Effector memory CD4-positive, alpha-beta T cell (primary cell): ENCODE measurements around the gene GNMT.

ENCODE experiments used
- DNase-seq, 3 donors: peaks; one replicate each; pipeline ENCODE4 v3.0.0-alpha.2; 2020
- H3K27ac ChIP-seq: 2 replicates; pipeline ENCODE4 v1.7.0; 2013; ENCODE audit warnings: mild to moderate bottlenecking, low read length, moderate library complexity; ENCODE audit not compliant: insufficient read depth, poor library complexity, severe bottlenecking
- H3K27me3 ChIP-seq: replicated peaks from 2 replicates; pipeline ENCODE4 v1.7.0; 2013; ENCODE audit warnings: mild to moderate bottlenecking, low read length; ENCODE audit not compliant: insufficient read depth, control insufficient read depth, poor library complexity, severe bottlenecking
- H3K36me3 ChIP-seq: 2 replicates; pipeline ENCODE4 v1.7.0; 2013; ENCODE audit warnings: mild to moderate bottlenecking, low read length, moderate library complexity; ENCODE audit not compliant: control insufficient read depth, insufficient read depth
- H3K4me1 ChIP-seq: 2 replicates; pipeline ENCODE4 v1.7.0; 2013; ENCODE audit warnings: low read length, mild to moderate bottlenecking; ENCODE audit not compliant: control insufficient read depth, insufficient read depth, poor library complexity, severe bottlenecking
- H3K4me3 ChIP-seq: 2 replicates; pipeline ENCODE4 v1.7.0; 2013; ENCODE audit warnings: low read length, low read depth, mild to moderate bottlenecking; ENCODE audit not compliant: insufficient read depth, poor library complexity, severe bottlenecking
- H3K9me3 ChIP-seq: 2 replicates; pipeline ENCODE4 v1.7.0; 2013; ENCODE audit warnings: mild to moderate bottlenecking, low read length, moderate library complexity; ENCODE audit not compliant: control insufficient read depth
- total RNA-seq, 3 donors: gene quantifications; one replicate each; lab custom pipeline; 2026; lab: John Stamatoyannopoulos, UW

The GNMT gene
- total RNA-seq, result 0.58 to 1.4 (median 0.70) reads per million in 3 donors

- peak within 1 kb of the TSS; percentile 58 for H3K4me3 ChIP-seq
- H3K27ac ChIP-seq, result peak within 1 kb of the TSS; percentile 32
- DNase-seq, result peak in 1 of 3 donors; percentile 22
- H3K36me3 ChIP-seq, result peaks cover 10% of the 10 kb centered on the region
- H3K4me1 ChIP-seq, result peaks cover 11% of the 10 kb centered on the region
- no peaks in the 10 kb centered on the region for H3K27me3 ChIP-seq
- no peaks in the 10 kb centered on the region for H3K9me3 ChIP-seq
Observed at GRCh38 chr6:42960243-42961019, at the start of gene GNMT. GNMT (plus strand) TSS chr6:42960754; CDS start chr6:42960768, 14 bp downstream.

DNA sequence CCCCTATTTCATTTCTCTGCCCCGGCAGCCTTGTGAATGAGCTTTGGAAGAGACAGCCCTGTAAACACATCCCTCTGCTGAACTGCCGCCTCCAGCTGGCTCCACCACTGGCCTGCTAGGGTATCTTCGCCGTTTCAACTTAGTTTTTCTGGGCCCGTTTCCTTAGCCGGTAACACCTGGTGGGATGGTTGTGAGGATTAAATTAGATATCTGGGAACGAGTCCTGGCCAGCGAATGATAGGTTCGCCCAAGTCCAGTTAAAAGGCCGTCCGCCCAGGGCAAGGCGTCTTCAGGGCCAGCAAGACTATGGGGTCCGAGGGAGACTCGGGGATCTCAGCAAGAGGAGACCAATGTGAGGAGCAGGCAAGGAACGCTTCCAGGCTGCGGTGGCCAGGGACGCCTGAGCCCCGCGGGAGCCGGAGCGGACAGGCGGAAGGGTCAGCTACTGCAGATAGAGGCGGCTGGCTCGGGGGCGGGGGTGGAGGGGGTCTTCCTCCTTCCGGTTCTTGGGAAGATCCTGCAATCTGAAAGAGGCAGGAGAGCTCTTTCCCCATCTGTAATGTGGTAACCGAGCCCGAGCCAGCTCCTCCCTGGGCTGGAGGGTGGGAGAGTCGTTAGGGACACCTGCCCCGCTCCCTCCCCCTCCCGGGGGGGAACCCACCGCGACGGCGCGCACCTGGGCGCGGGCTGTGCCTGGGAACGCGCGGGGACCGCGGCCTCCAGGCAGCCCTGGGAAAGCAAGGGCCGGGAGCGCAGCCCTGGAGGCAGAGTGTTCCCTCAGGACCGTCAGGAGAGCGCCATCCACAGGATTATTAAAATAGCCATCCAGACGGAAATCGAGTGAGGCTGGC, 49.2 kb upstream of the GNMT start:
- Histone ChIP-seq H3K4me1 (peaks cover 5% of the 10 kb centered on the region), H3K27me3 (peaks cover 13% of the 10 kb centered on the region), H3K4me3 (no peak overlapping the region), H3K27ac (no peak overlapping the region), H3K9me3 (no peaks in the 10 kb centered on the region), H3K36me3 (no peaks in the 10 kb centered on the region)
- DNase-seq, result no peak

DNA sequence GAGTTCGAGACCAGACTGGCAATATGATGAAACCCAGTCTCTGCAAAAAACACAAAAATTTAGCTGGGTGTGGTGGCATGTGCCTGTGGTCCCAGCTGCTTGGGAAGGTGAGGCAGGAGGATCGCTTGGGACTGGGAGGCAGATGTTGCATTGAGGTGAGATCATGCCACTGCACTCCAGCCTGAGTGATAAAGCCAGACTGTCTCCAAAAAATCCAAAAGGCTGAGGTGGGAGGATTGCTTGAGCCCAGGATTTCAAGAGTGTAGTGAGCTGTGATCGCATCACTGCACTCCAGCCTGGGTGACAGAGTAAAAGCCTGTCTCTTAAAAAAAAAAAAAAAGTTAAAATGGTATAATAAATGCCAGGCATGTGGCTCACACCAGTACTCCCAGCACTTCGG, 46.0 kb upstream of the GNMT start:
- H3K4me1 ChIP-seq, result peaks cover 5% of the 10 kb centered on the region
- no peak overlapping the region for H3K27ac ChIP-seq
- H3K4me3 ChIP-seq, result no peak overlapping the region
- H3K36me3 ChIP-seq, result no peaks in the 10 kb centered on the region
- DNase-seq, result no peak
- peaks cover 13% of the 10 kb centered on the region for H3K27me3 ChIP-seq
- H3K9me3 ChIP-seq, result no peaks in the 10 kb centered on the region

- Histone ChIP-seq H3K27ac (no peak within 1 kb of the TSS), H3K4me3 (no peak within 1 kb of the TSS)
Observed at GRCh38 chr6:42915732-42916131, 44.8 kb upstream of the GNMT start, which contains the start of gene PTCRA. PTCRA (plus strand) TSS chr6:42916053; CDS start chr6:42916070, 17 bp downstream.

DNA sequence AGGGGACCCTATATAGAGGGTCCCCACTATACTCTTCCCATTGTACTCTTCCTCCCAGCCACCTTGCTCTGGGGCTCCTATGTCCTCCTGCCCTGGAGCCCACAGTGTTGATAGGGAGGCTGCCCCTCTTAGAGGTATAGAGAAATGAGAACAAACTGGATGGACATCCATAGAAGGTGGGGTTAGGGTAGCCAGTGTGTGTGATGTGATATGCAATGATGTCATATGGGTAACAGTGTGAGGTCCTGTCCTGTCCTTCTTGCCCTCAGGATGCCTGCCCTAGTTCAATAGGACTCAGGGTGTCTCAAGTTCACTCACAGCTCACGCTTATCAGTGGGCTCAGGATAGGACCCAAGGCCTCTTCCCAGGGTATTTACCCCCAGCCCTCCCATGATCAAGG, 44.3 kb upstream of the GNMT start:
- Histone ChIP-seq H3K27ac (no peak overlapping the region), H3K27me3 (peaks cover 11% of the 10 kb centered on the region), H3K9me3 (no peaks in the 10 kb centered on the region), H3K4me3 (no peak overlapping the region), H3K4me1 (peaks cover 5% of the 10 kb centered on the region), H3K36me3 (no peaks in the 10 kb centered on the region)
- no peak for DNase-seq

More at GRCh38 chr6:42915732-42916131, 44.8 kb upstream of the GNMT start, which contains the start of gene PTCRA:
- no peak for DNase-seq
- H3K27me3 ChIP-seq, result peaks cover 13% of the 10 kb centered on the region
- peaks cover 5% of the 10 kb centered on the region for H3K4me1 ChIP-seq
- no peaks in the 10 kb centered on the region for H3K36me3 ChIP-seq
- no peaks in the 10 kb centered on the region for H3K9me3 ChIP-seq

DNA sequence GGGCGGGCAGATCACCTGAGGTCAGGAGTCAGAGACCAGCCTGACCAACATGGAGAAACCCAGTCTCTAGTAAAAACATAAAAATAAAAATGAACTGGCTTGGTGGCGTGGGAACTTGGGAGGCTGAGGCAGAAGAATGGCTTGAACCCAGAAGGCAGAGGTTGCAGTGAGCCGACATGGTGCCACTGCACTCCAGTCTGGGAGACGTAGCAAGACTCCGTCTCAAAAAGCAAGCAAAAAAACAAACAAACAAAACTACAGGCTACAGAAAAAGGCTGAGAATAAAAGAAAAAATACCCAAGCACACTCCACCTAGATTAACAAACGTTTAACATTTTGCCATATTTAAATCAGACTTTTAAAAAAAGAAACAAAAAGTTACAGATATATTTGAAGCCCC, 38.8 kb upstream of the GNMT start:
- DNase-seq, result no peak
- no peaks in the 10 kb centered on the region for H3K4me1 ChIP-seq
- no peaks in the 10 kb centered on the region for H3K9me3 ChIP-seq
- H3K27ac ChIP-seq, result no peak overlapping the region
- no peaks in the 10 kb centered on the region for H3K27me3 ChIP-seq
- H3K36me3 ChIP-seq, result no peaks in the 10 kb centered on the region
- H3K4me3 ChIP-seq, result no peak overlapping the region

GRCh38 chr6:42923666-42924065, 36.9 kb upstream of the GNMT start:
- Histone ChIP-seq H3K36me3 (no peaks in the 10 kb centered on the region), H3K9me3 (no peaks in the 10 kb centered on the region), H3K27ac (no peak overlapping the region), H3K4me3 (no peak overlapping the region), H3K27me3 (no peaks in the 10 kb centered on the region), H3K4me1 (no peaks in the 10 kb centered on the region)
- no peak for DNase-seq

DNA sequence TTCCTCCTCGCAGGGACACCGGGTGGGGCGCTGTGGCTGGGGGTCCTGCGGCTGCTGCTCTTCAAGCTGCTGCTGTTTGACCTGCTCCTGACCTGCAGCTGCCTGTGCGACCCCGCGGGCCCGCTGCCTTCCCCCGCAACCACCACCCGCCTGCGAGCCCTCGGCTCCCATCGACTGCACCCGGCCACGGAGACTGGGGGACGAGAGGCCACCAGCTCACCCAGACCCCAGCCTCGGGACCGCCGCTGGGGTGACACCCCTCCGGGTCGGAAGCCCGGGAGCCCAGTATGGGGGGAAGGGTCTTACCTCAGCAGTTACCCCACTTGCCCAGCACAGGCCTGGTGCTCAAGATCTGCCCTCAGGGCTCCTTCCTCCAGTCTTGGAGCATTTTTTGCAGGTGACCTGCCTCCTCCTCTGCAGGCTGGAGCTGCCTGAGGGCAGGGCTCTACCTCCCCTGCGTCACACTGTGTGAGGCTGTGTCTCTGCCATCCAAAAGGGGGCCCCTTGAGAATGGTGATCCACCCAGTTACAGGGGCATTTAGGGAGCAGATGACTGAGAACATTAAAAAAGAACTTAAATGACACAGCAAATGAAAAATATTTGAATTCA, 35.2 kb upstream of the GNMT start:
- no peaks in the 10 kb centered on the region for H3K27me3 ChIP-seq
- no peak overlapping the region for H3K4me3 ChIP-seq
- H3K27ac ChIP-seq, result no peak overlapping the region
- no peaks in the 10 kb centered on the region for H3K9me3 ChIP-seq
- peaks cover 3% of the 10 kb centered on the region for H3K4me1 ChIP-seq
- H3K36me3 ChIP-seq, result no peaks in the 10 kb centered on the region
- DNase-seq, result no peak

- Histone ChIP-seq H3K9me3 (no peaks in the 10 kb centered on the region), H3K4me3 (peak within 1 kb of the TSS; percentile 65), H3K27ac (peak within 1 kb of the TSS; percentile 96), H3K27me3 (no peaks in the 10 kb centered on the region), H3K4me1 (peaks cover 23% of the 10 kb centered on the region), H3K36me3 (peaks cover 13% of the 10 kb centered on the region)
- DNase-seq, result peak; percentile 90 to 93 (median 92)
Observed at GRCh38 chr6:42928986-42929820, 31.4 kb upstream of the GNMT start, which contains the start of gene CNPY3. CNPY3 (plus strand) TSS chr6:42929480; CDS start chr6:42929571, 91 bp downstream.
